ENCODE measurements around the gene SULT1A1. TPM values are rescaled to one million over a fixed set of nuclear protein-coding genes. Genes with fewer than 3 reads are reported as not detected.
A peak's percentile ranks its signal among the peaks of the same experiment; 100 is the strongest.

SULT1A1 gene
- total RNA-seq, 3 donors from 2014 or later (not counting 1 experiment from before 2014, with no cell fraction given): 5.7 to 15.8 (median 7.8) TPM

GRCh38 chr16:28590384-28591340, 19.2 kb downstream of the SULT1A1 start:
- Histone ChIP-seq H3K36me3 (ENCODE audit: control insufficient read depth, insufficient read depth, low read length) (peaks cover 50% of the 10 kb centered on the region), H3K27ac (ENCODE audit: low read length) (no peak overlapping the region), H3K4me1 (ENCODE audit: control insufficient read depth, insufficient read depth, low read length) (no peaks in the 10 kb centered on the region), H3K4me3 (ENCODE audit: low read length) (no peak overlapping the region), H3K9me3 (ENCODE audit: control insufficient read depth, insufficient read depth, low read length) (no peaks in the 10 kb centered on the region), H3K27me3 (ENCODE audit: control insufficient read depth, insufficient read depth, low read length) (no peaks in the 10 kb centered on the region)
- no peak for ATAC-seq
- H3K27me3 Mint-ChIP-seq (ENCODE audit: low read depth in 2 of 2): no peaks in the 10 kb centered on the region
- whole genome bisulfite sequencing (ENCODE audit: insufficient coverage): 98% methylated on average over 22 of the region's 22 CpGs
- peaks cover 0 to 6% of the 10 kb centered on the region in 2 donors for H3K4me1 Mint-ChIP-seq
- TF ChIP-seq CTCF (IDR thresholded peaks at IDR 0.05): no peak
- intact Hi-C loops (cut with micrococcal nuclease): no loop called here
- H3K36me3 Mint-ChIP-seq: peaks cover 7% of the 10 kb centered on the region
- H3K4me3 Mint-ChIP-seq: no peak overlapping the region
- peak overlapping the region in 1 of 2 donors; percentile 16 for H3K27ac Mint-ChIP-seq
- no peak for DNase-seq
- H3K9me3 Mint-ChIP-seq: no peaks in the 10 kb centered on the region

GRCh38 chr16:28589930-28590329, 19.9 kb downstream of the SULT1A1 start:
- no peak for TF ChIP-seq CTCF (IDR thresholded peaks at IDR 0.05)
- Histone ChIP-seq H3K27me3 (ENCODE audit: control insufficient read depth, insufficient read depth, low read length) (no peaks in the 10 kb centered on the region), H3K27ac (ENCODE audit: low read length) (no peak overlapping the region), H3K9me3 (ENCODE audit: control insufficient read depth, insufficient read depth, low read length) (no peaks in the 10 kb centered on the region), H3K4me1 (ENCODE audit: control insufficient read depth, insufficient read depth, low read length) (no peaks in the 10 kb centered on the region), H3K36me3 (ENCODE audit: control insufficient read depth, insufficient read depth, low read length) (peaks cover 56% of the 10 kb centered on the region), H3K4me3 (ENCODE audit: low read length) (no peak overlapping the region)
- ATAC-seq: no peak
- no peak for DNase-seq
- no peak overlapping the region for H3K4me3 Mint-ChIP-seq
- 99% methylated on average over 13 of the region's 13 CpGs for WGBS (ENCODE audit: insufficient coverage)
- H3K27ac Mint-ChIP-seq: no peak overlapping the region
- no peaks in the 10 kb centered on the region for H3K9me3 Mint-ChIP-seq
- peaks cover 7% of the 10 kb centered on the region for H3K36me3 Mint-ChIP-seq
- intact Hi-C loops (cut with micrococcal nuclease): no loop called here
- H3K27me3 Mint-ChIP-seq (ENCODE audit: low read depth in 2 of 2): no peaks in the 10 kb centered on the region
- peaks cover 0 to 6% of the 10 kb centered on the region in 2 donors for H3K4me1 Mint-ChIP-seq

GRCh38 chr16:28589069-28589468, 20.8 kb downstream of the SULT1A1 start:
- Histone ChIP-seq H3K27ac (ENCODE audit: low read length) (no peak overlapping the region), H3K4me1 (ENCODE audit: control insufficient read depth, insufficient read depth, low read length) (no peaks in the 10 kb centered on the region), H3K27me3 (ENCODE audit: control insufficient read depth, insufficient read depth, low read length) (no peaks in the 10 kb centered on the region), H3K9me3 (ENCODE audit: control insufficient read depth, insufficient read depth, low read length) (no peaks in the 10 kb centered on the region), H3K4me3 (ENCODE audit: low read length) (no peak overlapping the region), H3K36me3 (ENCODE audit: control insufficient read depth, insufficient read depth, low read length) (peaks cover 59% of the 10 kb centered on the region)
- ATAC-seq (no peak), DNase-seq (no peak)
- intact Hi-C loops (cut with micrococcal nuclease): no loop called here
- peaks cover 0 to 6% of the 10 kb centered on the region in 2 donors for H3K4me1 Mint-ChIP-seq
- TF ChIP-seq CTCF (IDR thresholded peaks at IDR 0.05): no peak
- H3K9me3 Mint-ChIP-seq: no peaks in the 10 kb centered on the region
- WGBS (ENCODE audit: insufficient coverage): 99% methylated on average over 8 of the region's 8 CpGs
- H3K36me3 Mint-ChIP-seq: peaks cover 7% of the 10 kb centered on the region
- H3K27ac Mint-ChIP-seq: no peak overlapping the region
- no peaks in the 10 kb centered on the region for H3K27me3 Mint-ChIP-seq (ENCODE audit: low read depth in 2 of 2)
- no peak overlapping the region for H3K4me3 Mint-ChIP-seq
